ENCODE results near the gene DCAF17. TPM values are rescaled to one million over a fixed set of nuclear protein-coding genes. Genes with fewer than 3 reads are reported as not detected.

The DCAF17 gene
- total RNA-seq, 1 donor from 2014 or later, result 18.2 TPM

- no peak for TF ChIP-seq CTCF (IDR thresholded peaks at IDR 0.05; ENCODE audit: insufficient read depth, low read length, severe bottlenecking)
- Histone ChIP-seq H3K27me3 (ENCODE audit: control insufficient read depth, insufficient read depth, low read length) (no peaks in the 10 kb centered on the region), H3K4me3 (ENCODE audit: low read depth, low read length) (no peak overlapping the region), H3K36me3 (ENCODE audit: control insufficient read depth, insufficient read depth, low read length) (peaks cover 1% of the 10 kb centered on the region)
- FAIRE-seq (no peak), DNase-seq (ENCODE audit: low read depth) (peak; percentile 53)
Observed at GRCh38 chr2:171478345-171478744, 44.3 kb downstream of the DCAF17 start.

GRCh38 chr2:171479154-171479814, 45.3 kb downstream of the DCAF17 start:
- TF ChIP-seq CTCF (IDR thresholded peaks at IDR 0.05; ENCODE audit: insufficient read depth, low read length, severe bottlenecking), result no peak
- FAIRE-seq (no peak), DNase-seq (ENCODE audit: low read depth) (peak; percentile 17)
- no peaks in the 10 kb centered on the region for H3K36me3 ChIP-seq (ENCODE audit: control insufficient read depth, insufficient read depth, low read length)
- H3K27me3 ChIP-seq (ENCODE audit: control insufficient read depth, insufficient read depth, low read length), result no peaks in the 10 kb centered on the region
- no peak overlapping the region for H3K4me3 ChIP-seq (ENCODE audit: low read depth, low read length)

- Histone ChIP-seq H3K4me3 (ENCODE audit: low read depth, low read length) (no peak overlapping the region), H3K27me3 (ENCODE audit: control insufficient read depth, insufficient read depth, low read length) (no peaks in the 10 kb centered on the region), H3K36me3 (ENCODE audit: control insufficient read depth, insufficient read depth, low read length) (no peaks in the 10 kb centered on the region)
- no peak for DNase-seq (ENCODE audit: low read depth)
- no peak for FAIRE-seq
- TF ChIP-seq CTCF (IDR thresholded peaks at IDR 0.05; ENCODE audit: insufficient read depth, low read length, severe bottlenecking), result no peak
Observed at GRCh38 chr2:171480908-171481307, 46.9 kb downstream of the DCAF17 start.

GRCh38 chr2:171482308-171482707, 48.3 kb downstream of the DCAF17 start:
- FAIRE-seq, result no peak
- H3K27me3 ChIP-seq (ENCODE audit: control insufficient read depth, insufficient read depth, low read length), result no peaks in the 10 kb centered on the region
- H3K4me3 ChIP-seq (ENCODE audit: low read depth, low read length), result no peak overlapping the region
- no peak for TF ChIP-seq CTCF (IDR thresholded peaks at IDR 0.05; ENCODE audit: insufficient read depth, low read length, severe bottlenecking)
- no peak for DNase-seq (ENCODE audit: low read depth)
- no peaks in the 10 kb centered on the region for H3K36me3 ChIP-seq (ENCODE audit: control insufficient read depth, insufficient read depth, low read length)

GRCh38 chr2:171482877-171483276, 48.9 kb downstream of the DCAF17 start:
- Histone ChIP-seq H3K27me3 (ENCODE audit: control insufficient read depth, insufficient read depth, low read length) (no peaks in the 10 kb centered on the region), H3K4me3 (ENCODE audit: low read depth, low read length) (no peak overlapping the region), H3K36me3 (ENCODE audit: control insufficient read depth, insufficient read depth, low read length) (no peaks in the 10 kb centered on the region)
- no peak for DNase-seq (ENCODE audit: low read depth)
- TF ChIP-seq CTCF (IDR thresholded peaks at IDR 0.05; ENCODE audit: insufficient read depth, low read length, severe bottlenecking), result no peak
- peak; percentile 70 for FAIRE-seq

- Histone ChIP-seq H3K27me3 (ENCODE audit: control insufficient read depth, insufficient read depth, low read length) (no peaks in the 10 kb centered on the region), H3K4me3 (ENCODE audit: low read depth, low read length) (no peak overlapping the region), H3K36me3 (ENCODE audit: control insufficient read depth, insufficient read depth, low read length) (no peaks in the 10 kb centered on the region)
- FAIRE-seq (no peak), DNase-seq (ENCODE audit: low read depth) (no peak)
- TF ChIP-seq CTCF (IDR thresholded peaks at IDR 0.05; ENCODE audit: insufficient read depth, low read length, severe bottlenecking), result no peak
Observed at GRCh38 chr2:171483793-171484192, 49.8 kb downstream of the DCAF17 start.
